Measurements from ENCODE around the gene HIVEP2. TPM values are rescaled to one million over a fixed set of nuclear protein-coding genes. Genes with fewer than 3 reads are reported as not detected.

The HIVEP2 gene, protein sequence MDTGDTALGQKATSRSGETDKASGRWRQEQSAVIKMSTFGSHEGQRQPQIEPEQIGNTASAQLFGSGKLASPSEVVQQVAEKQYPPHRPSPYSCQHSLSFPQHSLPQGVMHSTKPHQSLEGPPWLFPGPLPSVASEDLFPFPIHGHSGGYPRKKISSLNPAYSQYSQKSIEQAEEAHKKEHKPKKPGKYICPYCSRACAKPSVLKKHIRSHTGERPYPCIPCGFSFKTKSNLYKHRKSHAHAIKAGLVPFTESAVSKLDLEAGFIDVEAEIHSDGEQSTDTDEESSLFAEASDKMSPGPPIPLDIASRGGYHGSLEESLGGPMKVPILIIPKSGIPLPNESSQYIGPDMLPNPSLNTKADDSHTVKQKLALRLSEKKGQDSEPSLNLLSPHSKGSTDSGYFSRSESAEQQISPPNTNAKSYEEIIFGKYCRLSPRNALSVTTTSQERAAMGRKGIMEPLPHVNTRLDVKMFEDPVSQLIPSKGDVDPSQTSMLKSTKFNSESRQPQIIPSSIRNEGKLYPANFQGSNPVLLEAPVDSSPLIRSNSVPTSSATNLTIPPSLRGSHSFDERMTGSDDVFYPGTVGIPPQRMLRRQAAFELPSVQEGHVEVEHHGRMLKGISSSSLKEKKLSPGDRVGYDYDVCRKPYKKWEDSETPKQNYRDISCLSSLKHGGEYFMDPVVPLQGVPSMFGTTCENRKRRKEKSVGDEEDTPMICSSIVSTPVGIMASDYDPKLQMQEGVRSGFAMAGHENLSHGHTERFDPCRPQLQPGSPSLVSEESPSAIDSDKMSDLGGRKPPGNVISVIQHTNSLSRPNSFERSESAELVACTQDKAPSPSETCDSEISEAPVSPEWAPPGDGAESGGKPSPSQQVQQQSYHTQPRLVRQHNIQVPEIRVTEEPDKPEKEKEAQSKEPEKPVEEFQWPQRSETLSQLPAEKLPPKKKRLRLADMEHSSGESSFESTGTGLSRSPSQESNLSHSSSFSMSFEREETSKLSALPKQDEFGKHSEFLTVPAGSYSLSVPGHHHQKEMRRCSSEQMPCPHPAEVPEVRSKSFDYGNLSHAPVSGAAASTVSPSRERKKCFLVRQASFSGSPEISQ (N-terminal part only)
- total RNA-seq (10 to 100 TPM; 48.4 to 48.6 TPM), total RNA-seq (77.9 to 1,188 (median 346) reads per million in 172 experiments)
- 52.3 TPM for polyA plus RNA-seq (2013, experiment 1 of 2)
- 72.7 TPM for polyA plus RNA-seq (2013, experiment 2 of 2)

DNA sequence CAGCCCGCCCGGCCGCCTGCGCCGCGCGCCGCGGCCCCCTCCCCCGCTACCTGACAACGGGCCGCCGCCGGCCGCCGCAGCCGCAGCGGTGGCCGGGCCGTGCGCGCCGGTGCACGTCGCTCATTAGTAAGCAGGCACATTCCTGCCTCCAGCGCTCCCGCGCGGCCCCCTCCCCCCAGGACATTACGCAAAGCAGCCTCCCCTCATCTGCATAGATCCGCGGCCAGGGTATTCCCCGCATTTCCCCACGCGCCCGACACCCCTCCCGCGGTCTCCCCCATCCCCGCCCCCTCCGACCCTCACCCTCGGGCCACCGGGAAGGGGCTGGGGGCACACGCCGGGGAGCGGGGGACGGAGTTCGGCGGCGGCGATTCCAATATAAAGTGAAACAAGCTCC lies at the start of gene HIVEP2:
Gene HIVEP2, minus strand, starts transcription at position 128 of the 397 bp plus-strand sequence. CDS start 170,438 bp downstream, outside the sequence.
- Histone ChIP-seq H3K27ac (ENCODE audit: low read depth in 1 of 2, low read length in 2 of 2) (peak within 1 kb of the TSS; percentile 98 to 100), H3K9me3 (ENCODE audit: control insufficient read depth in 1 of 2, insufficient read depth in 1 of 2, low read length in 2 of 2) (no peaks in the 10 kb centered on the region), H3K4me1 (ENCODE audit: insufficient read depth, low read length) (peaks cover 25% of the 10 kb centered on the region), H3K36me3 (ENCODE audit: insufficient read depth, low read length) (no peaks in the 10 kb centered on the region), H3K27me3 (ENCODE audit: control insufficient read depth in 1 of 2, insufficient read depth in 2 of 2, low read length in 2 of 2) (no peaks in the 10 kb centered on the region), H3K4me3 (ENCODE audit: low read length) (peak within 1 kb of the TSS; percentile 94)
- peak within 1 kb of the TSS; percentile 99 for H3K4me3 Mint-ChIP-seq
- TF ChIP-seq, protein P1, sequence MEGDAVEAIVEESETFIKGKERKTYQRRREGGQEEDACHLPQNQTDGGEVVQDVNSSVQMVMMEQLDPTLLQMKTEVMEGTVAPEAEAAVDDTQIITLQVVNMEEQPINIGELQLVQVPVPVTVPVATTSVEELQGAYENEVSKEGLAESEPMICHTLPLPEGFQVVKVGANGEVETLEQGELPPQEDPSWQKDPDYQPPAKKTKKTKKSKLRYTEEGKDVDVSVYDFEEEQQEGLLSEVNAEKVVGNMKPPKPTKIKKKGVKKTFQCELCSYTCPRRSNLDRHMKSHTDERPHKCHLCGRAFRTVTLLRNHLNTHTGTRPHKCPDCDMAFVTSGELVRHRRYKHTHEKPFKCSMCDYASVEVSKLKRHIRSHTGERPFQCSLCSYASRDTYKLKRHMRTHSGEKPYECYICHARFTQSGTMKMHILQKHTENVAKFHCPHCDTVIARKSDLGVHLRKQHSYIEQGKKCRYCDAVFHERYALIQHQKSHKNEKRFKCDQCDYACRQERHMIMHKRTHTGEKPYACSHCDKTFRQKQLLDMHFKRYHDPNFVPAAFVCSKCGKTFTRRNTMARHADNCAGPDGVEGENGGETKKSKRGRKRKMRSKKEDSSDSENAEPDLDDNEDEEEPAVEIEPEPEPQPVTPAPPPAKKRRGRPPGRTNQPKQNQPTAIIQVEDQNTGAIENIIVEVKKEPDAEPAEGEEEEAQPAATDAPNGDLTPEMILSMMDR (IDR thresholded peaks at IDR 0.05), result no peak
- H3K36me3 Mint-ChIP-seq (ENCODE audit: low read depth), result peaks cover 32% of the 10 kb centered on the region
- intact Hi-C loops (cut with DNase I, micrococcal nuclease), result loop anchor here (2.0 to 5.0 kb wide), 6 partner anchors 16 to 548 kb away; partner anchors contain the start of gene AIG1 (in 1 of the 2)
- ATAC-seq (ENCODE audit: poor library complexity), result peak; percentile 31
- peak; percentile 67 to 95 (median 81) for DNase-seq
- CTCF ChIA-PET, result interaction anchor here (0.6 kb wide), 1 partner anchor 31 kb away, joined by 3 read pairs; no protein-coding TSS in a partner anchor
- peaks cover 54% of the 10 kb centered on the region for H3K4me1 Mint-ChIP-seq (ENCODE audit: low read depth)
- POLR2A ChIA-PET, result interaction anchor here (0.6 to 11.2 kb wide), 15 partner anchors 10 to 125 kb away, joined by 3 to 382 read pairs (median 12); partner anchors contain the start of gene AIG1
- H3K9me3 Mint-ChIP-seq, result no peaks in the 10 kb centered on the region
- peaks cover 5% of the 10 kb centered on the region for H3K27me3 Mint-ChIP-seq
- peak within 1 kb of the TSS; percentile 98 for H3K27ac Mint-ChIP-seq

DNA sequence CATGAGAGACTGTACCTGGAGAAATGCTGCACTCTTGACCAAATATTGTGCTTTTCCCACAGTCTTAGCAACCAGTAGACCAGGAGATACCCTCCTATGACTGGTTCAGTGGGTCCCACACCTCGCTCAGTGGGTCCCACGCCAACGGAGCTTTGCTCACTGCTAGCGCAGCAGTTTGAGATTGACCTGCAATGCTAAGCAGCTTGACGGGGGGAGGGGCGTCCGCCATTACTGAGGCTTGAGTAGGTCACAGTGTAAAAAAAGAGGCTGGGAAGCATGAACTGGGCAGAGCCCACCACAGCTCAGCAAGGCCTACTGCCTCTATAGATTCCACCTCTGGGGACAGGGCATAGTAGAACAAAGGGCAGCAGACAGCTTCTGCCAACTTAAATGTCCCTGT lies 49.0 kb upstream of the HIVEP2 start:
- Mint-ChIP-seq H3K4me3 (no peak overlapping the region), H3K36me3 (ENCODE audit: low read depth) (no peaks in the 10 kb centered on the region), H3K27ac (no peak overlapping the region), H3K9me3 (peaks cover 3% of the 10 kb centered on the region), H3K27me3 (no peaks in the 10 kb centered on the region), H3K4me1 (ENCODE audit: low read depth) (no peaks in the 10 kb centered on the region)
- Histone ChIP-seq H3K4me3 (ENCODE audit: low read length) (no peak overlapping the region), H3K4me1 (ENCODE audit: insufficient read depth, low read length) (no peaks in the 10 kb centered on the region), H3K27ac (ENCODE audit: low read depth in 1 of 2, low read length in 2 of 2) (no peak overlapping the region), H3K36me3 (ENCODE audit: insufficient read depth, low read length) (no peaks in the 10 kb centered on the region), H3K27me3 (ENCODE audit: control insufficient read depth in 1 of 2, insufficient read depth in 2 of 2, low read length in 2 of 2) (no peaks in the 10 kb centered on the region), H3K9me3 (ENCODE audit: control insufficient read depth in 1 of 2, insufficient read depth in 1 of 2, low read length in 2 of 2) (no peaks in the 10 kb centered on the region)
- DNase-seq, result no peak
- no peak for ATAC-seq (ENCODE audit: poor library complexity)
- CTCF ChIA-PET, result no interaction called here
- POLR2A ChIA-PET, result no interaction called here
- intact Hi-C loops (cut with DNase I, micrococcal nuclease), result no loop called here
- TF ChIP-seq, protein P1 (IDR thresholded peaks at IDR 0.05), result no peak

DNA sequence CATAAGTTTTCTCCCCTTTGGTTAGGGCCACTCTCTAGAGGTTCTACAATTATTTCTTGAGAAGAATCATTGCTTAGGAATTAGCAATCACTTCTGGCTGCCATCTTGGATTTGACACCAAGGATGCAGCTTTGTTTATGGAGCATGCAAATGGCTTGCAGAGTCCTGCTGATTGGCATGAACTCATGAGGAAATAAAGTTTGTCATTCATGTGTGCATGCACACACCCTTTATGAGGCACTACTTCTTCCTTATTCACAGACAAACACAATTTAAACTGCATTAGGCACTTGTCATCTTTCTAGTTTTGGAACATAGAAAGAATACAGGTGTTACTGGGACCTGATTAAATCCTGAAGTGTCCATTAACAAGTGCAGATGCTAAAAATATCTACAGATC lies 42.5 kb upstream of the HIVEP2 start:
- no peaks in the 10 kb centered on the region for H3K36me3 ChIP-seq (ENCODE audit: insufficient read depth, low read length)
- TF ChIP-seq, protein P1 (IDR thresholded peaks at IDR 0.05), result no peak
- Mint-ChIP-seq H3K27me3 (no peaks in the 10 kb centered on the region), H3K4me3 (no peak overlapping the region), H3K9me3 (no peaks in the 10 kb centered on the region), H3K36me3 (ENCODE audit: low read depth) (no peaks in the 10 kb centered on the region), H3K27ac (no peak overlapping the region), H3K4me1 (ENCODE audit: low read depth) (no peaks in the 10 kb centered on the region)
- ATAC-seq (ENCODE audit: poor library complexity), result no peak
- H3K27ac ChIP-seq (ENCODE audit: low read depth in 1 of 2, low read length in 2 of 2), result no peak overlapping the region
- no peaks in the 10 kb centered on the region for H3K4me1 ChIP-seq (ENCODE audit: insufficient read depth, low read length)
- peaks cover 0 to 9% of the 10 kb centered on the region in 2 experiments for H3K9me3 ChIP-seq (ENCODE audit: control insufficient read depth in 1 of 2, insufficient read depth in 1 of 2, low read length in 2 of 2)
- CTCF ChIA-PET, result no interaction called here
- intact Hi-C loops (cut with DNase I, micrococcal nuclease), result no loop called here
- H3K4me3 ChIP-seq (ENCODE audit: low read length), result no peak overlapping the region
- no peak for DNase-seq
- H3K27me3 ChIP-seq (ENCODE audit: control insufficient read depth in 1 of 2, insufficient read depth in 2 of 2, low read length in 2 of 2), result no peaks in the 10 kb centered on the region
- POLR2A ChIA-PET, result no interaction called here
